Activated CD4-positive, alpha-beta T cell treated with anti-CD3 and anti-CD28 coated beads for 24 hours (primary cell): ENCODE data around the gene IFT43.

Experiments
- DNase-seq, 2 donors: peaks; one replicate each; pipeline ENCODE4 v3.0.0-alpha.2; 2020; ENCODE audit warnings: low read depth in 2 of 2

Gene IFT43

DNA sequence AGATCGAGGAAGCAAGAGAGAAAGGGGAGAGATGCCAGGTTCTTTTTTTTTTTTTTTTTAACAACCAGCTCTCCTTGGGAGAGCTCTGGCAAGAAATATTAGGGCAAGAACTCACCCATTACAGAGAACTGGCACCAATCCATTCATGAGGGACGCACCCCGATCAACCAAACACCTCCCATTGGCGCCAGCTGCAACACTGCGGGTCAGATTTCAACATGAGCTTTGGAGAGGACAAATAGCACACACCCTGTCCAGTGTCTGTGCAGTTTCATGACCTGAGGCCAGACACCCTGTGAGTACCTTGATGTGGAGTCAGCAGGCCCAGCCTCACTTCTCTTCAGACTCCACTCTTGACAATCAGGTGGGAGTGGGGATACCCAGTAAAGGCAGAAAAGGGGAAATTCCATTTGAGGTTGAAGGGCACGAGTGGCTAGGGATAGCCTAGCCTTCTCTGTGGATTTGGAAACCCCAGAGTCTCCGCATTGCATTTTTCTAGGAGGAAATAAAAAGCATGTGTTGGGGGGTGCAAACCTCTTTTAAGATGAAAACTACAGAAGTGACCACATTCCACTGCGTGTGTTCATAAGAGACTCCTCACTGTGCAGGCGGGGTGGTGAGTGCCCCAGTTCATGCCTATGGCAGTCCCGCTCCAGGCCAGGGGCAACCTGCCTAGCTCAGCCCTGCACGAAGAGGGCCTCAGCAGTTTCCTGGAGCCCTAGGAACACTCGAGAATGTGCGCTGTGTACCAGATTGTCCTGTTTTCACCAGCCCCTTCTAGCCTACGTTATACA, 123.7 kb downstream of the IFT43 start:
- DNase-seq, result no peak

DNA sequence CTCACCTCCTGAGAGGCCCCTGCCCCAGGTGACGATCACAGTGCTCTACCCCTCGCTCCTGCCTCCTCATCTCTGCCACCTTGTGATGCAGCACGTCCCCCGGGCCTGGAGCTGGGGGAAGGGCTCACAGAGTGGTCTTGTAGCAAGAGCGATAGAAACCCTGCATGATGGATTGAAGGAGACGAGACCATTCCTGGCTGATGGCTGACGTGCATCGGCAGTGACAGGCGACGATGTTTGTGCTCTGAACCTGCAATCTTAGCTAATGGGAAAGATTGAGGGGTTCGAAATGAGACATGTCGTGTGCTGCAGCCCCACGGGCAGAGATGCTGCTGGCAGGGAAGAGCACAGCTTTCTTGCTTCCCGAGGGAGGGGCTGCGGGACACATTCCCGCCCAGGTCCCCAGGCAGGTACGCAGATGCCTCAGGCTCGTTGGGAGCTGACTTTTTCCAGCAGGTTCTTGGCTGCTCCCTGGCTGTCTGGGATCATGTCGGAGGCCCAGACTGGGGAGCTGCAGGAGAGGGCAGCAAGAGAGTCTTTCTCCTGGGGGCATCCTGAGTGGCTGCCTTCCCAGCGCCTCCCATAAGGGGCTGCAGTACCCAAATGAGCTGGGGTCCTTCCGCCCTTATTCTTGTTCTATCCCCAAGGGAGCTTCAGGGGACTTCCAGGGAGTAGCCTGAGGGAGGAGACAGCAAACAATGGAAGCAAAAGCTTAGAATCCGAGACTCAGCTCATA, 127.5 kb downstream of the IFT43 start:
- DNase-seq, result no peak

DNA sequence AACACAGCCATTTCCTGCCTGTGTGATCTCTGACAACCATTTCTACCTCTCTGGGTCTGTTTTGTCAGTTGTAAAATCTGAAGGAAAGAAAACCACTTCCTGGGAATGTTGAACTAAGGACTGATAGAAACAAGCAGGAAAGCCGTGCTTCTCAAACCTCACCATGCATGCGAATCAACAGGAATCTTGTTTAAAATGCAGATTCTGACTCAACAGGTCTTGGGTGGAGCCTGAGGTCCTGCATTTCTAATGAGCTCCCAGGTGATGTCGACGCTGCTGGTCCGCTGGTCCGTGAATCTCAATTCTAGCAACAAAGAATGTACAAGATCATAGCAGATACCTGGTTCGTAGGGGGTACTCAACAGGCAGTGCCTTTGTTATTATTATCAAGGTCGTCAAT, 128.1 kb downstream of the IFT43 start:
- DNase-seq, result no peak

DNA sequence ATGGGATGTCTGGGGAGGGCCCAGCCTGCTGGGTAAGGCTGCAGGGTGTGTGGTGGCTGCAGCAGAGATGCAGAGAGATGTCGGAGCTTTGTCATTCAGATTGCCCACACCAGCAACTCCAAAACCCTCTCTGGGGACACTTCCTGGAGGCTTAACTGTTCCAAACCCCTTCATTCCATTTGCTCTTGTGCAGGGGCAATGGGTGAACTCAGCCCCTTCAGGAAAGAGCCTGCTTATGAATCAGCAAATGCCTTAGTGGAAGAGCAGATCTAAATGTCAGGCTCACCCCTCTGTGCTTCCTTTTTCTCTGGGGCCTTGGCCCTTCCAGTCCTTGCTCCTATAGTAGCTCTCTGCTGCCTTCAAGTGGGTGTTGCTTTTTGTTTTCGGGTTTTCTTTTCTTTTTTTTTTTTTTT, 129.5 kb downstream of the IFT43 start:
- no peak for DNase-seq

DNA sequence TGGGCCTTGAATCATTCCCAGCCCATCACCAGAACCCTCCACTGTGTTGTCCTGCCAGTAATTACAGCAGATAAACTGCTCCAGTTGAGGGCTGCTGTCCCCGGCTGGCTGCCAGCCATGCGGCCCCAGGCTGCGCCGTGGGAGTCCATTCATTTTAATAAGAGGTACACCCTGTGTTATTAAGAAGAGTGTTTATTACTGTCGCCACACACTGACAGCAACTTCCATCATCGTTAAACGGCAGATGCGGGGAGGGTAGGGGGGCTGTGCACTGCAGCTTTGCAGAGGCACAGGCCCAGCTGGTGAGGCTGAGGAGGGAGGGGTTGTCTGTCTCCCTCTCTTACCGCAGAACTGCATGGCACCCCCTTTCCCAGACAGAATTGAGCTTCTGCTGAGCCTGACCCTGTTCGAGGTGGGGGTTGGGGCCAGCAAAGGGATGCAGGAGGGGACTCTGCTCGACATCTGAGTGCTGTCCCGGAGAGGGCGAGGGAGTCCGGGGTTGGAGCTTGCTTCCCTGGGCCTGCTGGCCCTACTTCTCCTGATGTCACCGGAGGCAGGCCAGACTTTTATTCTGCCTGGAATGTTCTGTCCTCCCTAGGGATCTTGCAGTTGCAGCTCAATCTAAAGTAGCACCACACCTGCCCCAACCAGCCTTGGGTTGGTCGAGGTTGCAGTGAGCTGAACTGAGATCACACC, 132.4 kb downstream of the IFT43 start:
- DNase-seq, result no peak

DNA sequence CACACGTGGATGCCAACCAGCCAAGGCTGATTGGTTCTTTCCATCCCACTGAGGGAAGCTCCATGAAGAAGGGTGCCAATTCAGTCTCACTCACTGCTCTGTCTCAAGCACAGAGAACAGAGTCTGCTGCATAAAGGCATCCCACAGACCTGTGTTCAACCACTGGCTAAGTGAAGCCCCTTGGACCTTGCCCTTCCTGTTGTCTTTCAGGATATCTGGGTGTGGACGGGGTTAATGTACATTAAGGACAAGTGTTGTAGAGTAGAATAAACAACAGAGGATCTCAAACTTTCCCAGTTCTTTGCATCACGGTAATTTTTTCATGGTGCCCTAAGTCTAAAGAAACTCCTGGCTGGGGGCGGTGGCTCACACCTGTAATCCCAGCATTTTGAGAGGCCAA, 133.0 kb downstream of the IFT43 start:
- DNase-seq, result no peak

DNA sequence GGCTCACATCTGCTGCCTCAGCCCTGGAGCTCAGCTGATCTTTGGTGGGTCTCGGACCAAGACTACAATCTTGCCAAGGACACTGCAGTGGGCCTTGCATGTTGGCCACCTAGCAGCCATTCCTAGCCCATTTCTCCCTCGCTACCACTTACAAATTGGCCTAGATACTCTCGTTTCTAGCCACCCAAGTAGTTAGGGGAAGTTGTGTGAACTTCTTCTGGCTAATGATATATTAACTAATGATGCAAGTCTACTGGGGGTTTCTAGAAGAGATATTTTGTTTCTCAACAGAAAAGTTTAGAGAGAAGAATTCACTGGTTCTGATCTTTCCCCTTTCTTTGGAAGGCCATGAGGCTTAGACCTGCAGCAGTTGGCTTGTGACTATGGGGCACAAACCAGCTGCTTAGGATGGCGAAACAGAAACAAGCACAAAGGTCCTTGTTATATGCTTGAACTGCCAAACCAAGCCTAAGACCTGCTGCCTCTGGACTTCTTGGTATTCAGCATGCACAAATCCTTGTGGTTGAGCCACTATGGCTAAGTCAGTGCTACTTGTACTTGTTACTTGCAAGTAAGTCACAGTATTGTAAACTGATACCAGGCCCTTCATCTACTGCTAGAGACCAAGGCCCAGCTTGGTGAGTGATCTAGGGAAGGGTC, 135.7 kb downstream of the IFT43 start:
- DNase-seq, result no peak

DNA sequence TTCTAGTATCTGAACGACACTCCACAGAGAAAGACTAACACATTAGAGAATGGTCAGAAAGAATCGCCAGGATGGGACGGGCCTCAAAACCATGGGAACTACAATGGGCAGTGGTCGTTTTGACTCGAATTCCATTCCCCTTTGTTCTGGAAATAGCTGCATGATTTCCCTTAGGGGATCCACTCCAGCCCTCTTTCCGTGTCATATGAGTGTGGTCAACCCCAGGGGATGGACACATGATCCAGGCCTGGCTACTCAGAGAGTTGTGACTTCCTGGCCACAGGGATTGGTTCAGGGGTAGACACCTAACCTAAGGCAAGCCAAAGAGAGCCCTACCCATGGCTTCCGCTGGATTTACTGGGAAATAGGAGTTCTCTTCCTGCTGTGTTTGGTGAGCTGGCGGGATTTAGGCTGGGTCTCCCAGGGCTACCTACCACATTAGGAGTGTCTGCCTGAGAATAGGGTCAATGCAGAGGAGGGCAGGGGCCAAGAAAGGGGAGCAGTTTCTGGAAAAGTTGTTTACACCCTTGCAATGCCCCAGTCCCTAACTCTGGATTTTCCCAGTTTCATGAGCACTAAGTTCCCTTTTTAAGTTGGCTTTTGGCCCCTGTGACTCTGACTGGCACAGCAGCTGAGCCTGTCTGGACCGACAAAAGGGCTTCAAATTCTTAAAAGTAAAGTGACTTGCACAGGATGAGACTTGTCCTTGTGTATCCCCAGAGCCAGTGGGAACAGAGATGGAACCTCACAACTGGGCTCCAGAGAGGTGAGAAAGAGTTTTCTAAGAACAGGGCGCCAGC, 138.1 kb downstream of the IFT43 start:
- DNase-seq, result no peak

DNA sequence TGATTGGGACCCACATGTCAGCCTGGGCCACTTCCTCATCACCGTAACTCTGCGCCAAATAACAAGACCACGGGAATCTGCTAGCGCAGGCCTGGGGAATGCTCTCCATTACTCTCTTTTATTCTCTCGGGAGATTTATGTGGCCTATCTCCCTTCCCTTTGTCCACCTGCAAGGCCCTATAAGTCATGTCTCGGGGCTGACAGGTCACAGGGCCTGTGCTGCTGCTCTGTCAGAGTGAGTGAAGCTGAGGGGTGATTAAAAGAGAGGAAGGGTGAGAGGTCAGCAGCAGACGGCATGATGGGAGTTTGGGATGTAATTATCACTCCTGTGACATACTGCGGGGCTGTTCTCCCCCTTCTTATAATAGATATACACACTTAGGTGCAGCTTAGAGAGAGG, 139.9 kb downstream of the IFT43 start:
- no peak for DNase-seq

DNA sequence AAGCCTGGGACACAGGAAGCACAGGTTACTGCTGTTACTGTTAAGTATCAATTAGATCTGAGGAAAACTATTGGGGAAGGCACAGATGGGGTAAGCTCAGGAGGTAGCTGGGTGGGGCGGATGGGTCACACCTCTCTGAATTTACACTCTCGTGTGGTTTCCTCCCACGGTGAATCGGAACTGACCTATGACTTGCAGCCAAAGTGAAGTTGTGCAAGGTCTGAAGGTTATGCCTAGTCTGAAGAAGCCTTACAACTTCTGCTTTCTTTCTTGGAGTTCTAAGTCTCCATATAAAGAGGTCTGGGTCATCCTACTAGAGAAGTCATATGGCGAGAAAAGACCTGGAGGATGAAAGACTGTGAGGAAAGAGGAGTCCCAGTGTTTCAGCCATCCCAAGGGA, 140.5 kb downstream of the IFT43 start:
- no peak for DNase-seq

DNA sequence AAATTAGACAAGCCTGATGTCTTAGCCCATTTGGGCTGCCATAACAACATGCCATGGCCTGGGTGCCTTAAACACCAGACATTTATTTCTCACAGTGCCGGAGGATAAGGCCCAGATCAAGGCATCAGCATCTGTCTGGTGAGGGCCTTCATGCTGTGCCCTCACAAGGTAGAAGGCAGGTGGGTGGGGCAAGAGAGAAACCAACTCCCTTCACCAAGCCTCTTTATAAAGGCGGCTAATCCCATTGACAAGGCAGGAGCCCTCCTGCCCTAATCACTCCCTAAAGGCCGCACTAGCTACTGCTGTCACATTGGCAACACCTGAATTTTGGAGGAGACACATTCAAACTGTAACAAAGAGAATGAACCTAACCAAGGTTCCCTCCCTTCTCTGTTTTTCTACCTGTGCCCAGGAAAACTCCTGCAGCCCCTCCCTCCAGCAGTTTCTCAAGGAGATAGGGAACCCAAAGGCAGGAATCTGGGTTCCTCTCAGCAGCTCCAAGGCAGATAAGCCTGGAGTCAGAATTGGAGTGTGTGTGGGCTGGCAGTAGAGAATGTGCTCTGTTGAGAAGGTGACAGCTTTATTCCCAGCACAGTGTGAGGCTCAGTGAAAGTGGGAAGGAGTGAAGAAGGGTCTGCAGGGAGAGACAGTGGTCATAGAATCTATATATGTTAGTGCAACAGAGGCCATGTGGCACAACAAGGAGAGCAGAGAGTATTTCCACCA, 144.5 kb downstream of the IFT43 start:
- DNase-seq, result no peak

DNA sequence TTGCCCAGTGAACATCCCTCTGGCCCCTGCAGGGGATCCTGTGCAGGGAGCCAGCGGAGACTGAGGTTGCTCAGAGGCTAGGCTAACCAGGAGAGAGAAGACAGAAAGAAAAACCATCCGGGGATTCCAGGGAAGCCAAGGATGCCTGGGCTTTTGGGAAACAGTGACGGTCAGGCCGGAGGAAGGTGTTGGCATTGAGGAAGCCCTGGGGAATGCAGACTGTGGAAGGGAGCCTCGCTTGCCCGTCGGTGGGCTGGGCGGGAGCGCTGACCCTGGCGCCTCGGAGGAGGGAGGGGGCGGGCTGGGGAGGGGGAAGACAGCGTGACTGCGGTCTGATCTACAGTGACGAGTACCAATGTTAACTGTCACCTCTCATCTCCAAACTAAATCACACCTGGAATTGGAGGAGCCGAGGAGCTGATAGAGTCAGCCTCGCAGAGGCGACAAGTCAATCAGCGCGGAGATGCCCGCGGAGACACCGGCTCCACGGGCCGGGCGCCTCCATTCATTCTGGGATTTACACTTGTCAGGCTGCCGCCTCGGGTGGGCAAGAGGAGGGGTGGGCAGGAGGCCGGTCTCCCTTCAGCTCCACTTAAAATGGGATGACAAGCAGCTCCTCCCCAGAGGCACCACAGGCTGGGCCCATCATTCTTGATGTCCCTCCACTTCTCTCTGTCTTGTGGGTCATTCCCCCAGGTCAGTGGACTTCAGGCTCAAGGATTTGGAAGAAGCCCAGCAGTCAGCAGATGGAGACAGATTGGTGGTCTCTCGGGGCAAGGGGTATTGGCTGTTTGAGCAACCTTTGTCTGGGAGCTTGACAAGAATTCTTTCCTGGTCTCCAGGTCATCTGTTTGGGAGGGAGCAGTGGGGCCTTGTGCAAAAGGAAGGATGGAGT, 145.8 kb downstream of the IFT43 start:
- DNase-seq, result no peak

DNA sequence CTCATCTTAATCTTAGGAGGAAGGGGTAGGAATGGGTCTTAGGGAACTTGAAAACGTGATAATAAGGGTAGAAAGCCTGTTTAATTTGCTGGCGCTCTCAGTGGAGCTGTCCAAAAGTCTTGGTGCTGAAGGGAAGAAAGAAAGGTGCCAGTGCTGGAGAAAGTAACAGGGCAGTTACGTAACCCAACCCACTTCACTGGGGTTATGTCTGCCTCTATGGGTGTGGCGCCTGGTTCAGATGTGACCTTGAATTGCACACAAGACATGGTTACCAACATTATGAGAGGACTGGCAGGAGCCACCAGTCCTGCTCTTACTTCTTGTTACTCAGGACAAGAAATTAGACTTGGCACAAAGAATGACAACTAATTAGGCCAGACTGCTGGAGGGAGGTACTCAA, 147.5 kb downstream of the IFT43 start:
- no peak for DNase-seq
